ENCODE results near the gene PPP1CA.
"Not testable (repeated sequence)": the region's sequence is repeated elsewhere in the genome, so short reads cannot be mapped to it uniquely, and the experiment has no call there.

The PPP1CA gene

DNA sequence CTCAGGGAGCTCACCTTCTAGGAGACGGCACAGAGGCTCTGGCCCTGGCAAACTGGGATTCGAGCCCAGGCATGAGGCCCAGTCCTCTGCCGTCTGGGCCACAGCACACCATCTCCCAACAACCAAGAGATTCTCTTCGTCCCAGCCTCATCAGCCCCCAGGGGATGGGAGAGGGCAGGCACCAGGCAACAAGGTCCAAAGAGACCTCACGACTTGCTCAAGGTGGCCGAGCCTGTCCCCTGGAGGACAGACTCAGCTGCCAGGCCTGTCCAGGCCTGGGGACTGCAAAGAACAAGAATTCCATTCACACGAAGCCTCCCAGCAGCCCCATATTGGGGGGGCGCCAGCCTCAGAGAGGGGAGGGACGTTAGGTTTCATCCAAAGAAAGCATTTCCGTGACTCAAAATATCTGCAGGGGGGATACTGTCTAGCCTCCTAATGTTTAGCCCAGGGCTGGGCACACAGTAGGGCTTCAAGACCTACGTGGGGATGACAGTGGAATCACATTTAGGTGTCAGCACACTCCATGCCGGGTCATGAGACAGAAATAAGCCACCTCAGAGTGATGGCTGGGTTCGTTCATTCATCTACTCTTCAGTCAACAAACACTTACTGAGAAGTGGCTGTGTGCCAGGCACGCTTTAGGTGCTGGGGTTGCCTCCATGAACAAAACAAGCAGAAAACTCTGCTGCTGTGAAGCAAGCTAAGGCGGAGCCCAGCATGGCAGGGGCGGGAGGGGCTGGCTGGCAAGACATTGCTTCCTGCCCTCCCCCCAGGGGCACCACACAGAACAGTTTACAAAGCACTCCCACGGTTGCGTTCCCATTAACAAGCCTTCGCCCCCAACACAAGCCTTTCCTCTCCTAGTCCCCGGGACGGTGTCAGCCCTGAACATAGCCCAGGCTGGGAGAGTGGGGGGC is 15.0 kb upstream of the PPP1CA start:
- no peak for DNase-seq (ENCODE audit: low spot score)

DNA sequence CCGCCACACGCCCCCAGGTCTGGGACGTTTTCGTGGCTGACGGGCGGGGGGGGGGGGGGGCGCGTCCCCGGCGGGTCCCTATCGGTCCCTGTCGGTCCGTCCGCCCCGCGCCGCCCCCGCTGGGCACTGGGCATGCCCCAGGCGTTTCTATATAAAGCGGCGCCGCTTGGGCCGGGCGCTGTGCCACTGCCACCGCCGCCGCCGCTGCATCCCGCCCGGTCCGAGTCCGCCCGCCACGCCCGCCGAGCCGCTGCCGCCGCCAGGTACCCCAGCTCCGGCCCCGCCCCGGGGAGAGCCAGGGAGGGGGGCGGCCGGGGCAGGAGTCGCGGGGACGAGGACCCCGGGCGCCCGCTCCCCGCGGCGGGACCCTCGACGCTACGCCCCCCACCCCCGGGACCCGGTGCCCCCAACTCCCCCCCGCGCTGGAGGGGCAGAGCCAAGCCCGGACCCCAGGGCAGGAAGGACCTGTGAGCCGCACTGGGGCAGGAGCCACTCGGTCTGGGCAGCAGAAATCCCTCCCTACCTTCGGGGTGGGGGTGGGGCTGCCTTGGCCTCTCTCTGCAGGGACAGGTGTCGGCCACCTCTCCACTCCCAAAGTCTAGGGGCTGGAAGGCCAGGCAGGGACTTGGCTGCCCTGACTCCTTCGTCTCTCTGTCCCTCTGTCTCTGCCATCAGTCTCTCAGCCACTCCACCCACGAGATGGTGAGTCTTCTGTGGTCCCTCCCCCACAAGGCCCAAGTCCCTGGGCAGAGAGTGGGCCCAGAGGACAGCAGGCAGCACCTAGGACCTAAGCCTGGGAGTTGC is 14.0 kb upstream of the PPP1CA start, which contains the start of gene CARNS1:
Gene CARNS1, plus strand, starts transcription at position 178 of the 804 bp plus-strand sequence. Its CDS starts 522 bp downstream, at position 700.
- DNase-seq (ENCODE audit: low spot score): no peak

DNA sequence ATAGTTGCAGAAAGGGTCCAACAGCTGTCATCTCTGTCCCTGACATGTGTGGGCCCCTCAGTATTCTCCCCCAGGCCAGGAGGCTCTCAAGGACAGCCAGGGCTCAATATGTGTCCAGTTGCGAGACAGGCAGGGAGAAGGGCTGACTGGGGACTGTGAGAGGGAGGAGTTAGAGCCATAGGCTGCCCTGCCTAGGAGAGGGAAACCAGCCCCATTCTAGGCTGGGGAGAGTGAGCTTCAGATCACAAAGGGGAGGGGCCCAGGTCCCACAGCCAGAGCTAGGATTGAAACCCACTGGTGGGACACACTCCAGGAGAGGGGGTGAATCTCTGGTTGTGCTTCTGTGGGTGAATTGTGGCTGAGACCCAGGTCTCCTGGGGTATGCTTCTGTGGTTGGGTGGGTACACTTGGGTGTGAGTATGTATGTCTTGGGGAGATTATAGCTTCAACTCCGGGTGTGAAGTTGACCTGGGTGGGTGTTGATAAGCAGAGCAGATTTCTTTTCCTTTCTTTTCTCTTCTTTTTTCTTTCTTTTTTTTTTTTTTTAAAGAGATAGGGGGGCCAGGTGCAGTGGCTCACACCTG is 11.7 kb upstream of the PPP1CA start:
- DNase-seq (ENCODE audit: low spot score): no peak

DNA sequence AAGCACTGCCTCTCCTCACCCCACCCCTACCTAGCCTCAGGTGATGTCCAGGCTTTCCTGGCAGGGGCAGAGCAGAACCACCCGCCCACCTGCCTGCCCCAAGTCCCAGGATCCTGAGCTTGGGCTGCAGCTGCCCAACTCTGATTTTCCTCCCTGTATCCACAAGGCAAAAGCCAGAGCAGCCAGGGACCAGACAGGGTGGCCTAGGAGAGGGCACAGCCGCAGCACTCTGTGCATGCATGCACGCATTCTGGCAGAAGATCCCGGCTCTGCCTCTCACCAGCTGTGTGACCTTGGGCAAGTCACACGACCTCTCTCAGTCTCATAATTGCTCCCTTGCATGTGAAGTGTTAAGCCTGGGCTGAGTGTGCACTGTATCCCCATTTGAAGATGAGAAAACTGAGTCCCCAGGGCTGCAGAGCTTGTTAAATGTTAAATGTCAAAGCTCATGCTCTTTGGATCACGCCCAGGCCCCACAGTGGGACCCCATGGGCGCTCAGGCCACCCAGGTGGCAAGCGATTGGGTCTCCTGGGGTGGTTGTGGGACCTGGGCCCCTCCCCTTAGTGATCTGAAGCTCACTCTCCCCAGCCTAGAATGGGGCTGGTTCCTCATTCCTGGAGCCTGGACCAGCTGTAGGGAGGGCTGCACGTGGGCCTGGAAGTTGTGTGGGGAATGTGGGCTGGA is 11.0 kb upstream of the PPP1CA start:
- DNase-seq (ENCODE audit: low spot score): no peak

DNA sequence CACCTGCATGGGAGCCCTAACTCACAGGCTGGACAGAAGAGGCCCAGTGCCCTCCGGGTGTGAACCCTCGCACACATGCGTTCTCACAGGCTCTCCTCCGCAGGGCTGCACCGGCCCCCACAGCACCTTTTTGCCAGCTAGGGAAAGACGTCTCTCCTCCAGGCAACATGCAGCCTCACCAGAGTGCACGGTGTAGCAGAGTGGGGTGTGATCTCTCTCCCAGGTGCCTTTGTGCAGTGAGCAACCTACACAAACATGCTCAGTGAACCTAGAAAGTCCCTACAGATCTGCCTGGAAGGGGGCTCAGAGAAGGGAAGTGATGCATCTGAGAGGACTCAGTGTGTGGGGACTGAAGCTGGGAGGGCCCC is 10.1 kb upstream of the PPP1CA start:
- no peak for DNase-seq (ENCODE audit: low spot score)

DNA sequence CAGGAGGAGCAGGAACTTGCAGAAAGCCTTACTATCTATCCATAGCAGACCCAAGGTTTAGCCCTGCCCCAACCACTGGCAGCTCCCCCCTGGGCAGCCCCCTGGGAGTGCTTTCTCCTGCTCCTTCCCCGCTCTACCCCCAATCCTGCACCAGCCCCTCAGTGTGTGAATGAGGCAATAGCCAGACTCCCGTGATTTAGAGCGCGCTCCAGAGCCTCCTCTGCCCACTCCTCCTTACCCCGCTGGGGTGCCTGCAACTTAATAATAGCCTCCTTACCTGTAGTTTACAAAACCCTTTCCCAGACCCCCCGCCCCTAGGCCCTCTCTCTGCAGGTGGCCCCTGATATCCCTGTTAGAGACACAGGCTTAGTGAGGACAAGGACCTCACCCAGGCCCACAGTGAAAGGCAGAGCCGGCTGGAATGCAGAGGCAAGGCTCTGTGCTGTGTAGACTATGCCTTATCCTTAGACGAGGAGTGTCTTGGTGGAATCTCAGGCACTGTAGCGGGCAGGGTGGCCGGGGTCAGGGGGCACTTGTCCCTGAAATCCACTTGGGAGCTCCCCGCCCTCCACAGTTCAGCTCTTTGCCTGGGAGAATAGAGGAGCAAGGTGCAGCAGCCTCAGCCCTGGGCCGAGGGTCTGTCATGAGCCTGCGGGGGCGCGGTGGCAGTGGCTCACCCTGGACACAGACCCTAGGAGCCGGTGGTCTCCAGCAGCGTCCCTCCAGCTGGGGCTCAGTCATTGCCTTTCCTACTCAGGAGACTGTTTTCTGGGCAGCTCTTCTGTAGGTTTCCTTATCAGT is 9.5 kb upstream of the PPP1CA start:
- no peak for DNase-seq (ENCODE audit: low spot score)

DNA sequence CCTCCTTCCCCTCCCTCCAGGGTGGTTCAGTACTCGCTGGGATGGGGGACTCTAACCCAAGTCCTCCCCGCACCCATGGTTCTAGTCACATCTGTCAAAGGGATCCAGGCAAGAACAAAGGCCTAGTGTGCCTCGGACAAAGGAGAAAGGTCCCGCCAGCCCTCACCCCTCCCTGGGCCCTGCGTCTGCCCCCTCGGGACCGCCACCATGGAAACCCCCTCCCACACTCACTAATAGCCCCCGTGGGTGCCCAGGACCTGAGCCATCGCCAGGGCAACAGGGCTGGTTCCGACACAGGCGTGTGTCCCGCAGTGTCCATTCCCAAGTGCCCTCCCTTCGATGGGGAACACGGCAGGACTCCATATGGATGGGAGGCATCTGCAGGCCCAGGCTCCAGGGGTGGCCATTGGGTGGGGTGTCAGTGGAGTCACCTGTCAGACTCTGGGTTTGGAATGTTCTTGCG is 8.7 kb upstream of the PPP1CA start:
- peak; percentile 42 for DNase-seq (ENCODE audit: low spot score)

DNA sequence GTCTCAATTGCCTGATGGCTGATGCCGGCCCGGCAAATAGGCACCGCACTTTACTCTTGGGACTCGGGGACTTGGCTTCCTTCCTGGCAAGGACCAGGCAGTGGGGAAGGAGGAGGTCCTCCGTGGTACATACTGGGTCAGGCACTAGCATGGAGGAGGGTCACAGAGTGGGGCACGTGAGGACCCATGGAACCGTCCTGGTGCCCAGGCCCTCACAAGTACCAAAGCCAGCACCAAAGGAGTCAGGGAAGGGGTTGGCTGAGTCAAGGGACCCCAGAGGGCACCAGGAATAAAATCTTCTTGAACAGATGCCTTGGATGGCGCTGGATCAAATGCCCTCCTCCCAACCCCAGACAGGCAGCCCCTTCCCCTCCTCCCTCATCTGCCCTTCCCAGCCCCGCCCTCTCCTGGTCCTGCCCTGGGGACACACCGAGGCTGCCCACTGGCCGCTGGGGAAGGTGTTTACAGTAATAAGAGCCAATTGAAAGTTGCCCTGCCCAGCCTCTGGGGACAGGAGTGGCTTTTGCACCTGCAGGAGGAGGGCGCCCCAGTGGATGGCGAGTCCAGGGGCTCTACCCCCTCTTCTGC is 8.2 kb upstream of the PPP1CA start:
- DNase-seq (ENCODE audit: low spot score): no peak

DNA sequence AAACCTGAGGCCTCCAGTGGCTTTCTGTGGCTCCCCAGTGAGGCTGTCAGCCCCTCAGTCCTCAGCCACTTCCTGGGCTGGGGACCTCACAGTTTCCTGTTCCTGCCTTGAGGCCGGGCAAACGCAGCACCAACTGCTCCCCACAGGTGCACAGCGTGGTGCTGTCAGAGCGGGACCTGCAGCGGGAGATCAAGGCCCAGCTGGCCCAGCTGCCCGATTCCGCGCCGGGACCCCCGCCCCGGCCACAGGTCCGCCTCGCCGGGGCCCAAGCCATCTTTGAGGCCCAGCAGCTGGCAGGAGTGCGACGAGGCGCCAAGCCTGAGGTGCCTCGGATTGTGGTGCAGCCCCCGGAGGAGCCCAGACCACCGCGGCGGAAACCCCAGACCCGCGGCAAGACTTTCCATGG is 7.6 kb upstream of the PPP1CA start:
- DNase-seq (ENCODE audit: low spot score): no peak

DNA sequence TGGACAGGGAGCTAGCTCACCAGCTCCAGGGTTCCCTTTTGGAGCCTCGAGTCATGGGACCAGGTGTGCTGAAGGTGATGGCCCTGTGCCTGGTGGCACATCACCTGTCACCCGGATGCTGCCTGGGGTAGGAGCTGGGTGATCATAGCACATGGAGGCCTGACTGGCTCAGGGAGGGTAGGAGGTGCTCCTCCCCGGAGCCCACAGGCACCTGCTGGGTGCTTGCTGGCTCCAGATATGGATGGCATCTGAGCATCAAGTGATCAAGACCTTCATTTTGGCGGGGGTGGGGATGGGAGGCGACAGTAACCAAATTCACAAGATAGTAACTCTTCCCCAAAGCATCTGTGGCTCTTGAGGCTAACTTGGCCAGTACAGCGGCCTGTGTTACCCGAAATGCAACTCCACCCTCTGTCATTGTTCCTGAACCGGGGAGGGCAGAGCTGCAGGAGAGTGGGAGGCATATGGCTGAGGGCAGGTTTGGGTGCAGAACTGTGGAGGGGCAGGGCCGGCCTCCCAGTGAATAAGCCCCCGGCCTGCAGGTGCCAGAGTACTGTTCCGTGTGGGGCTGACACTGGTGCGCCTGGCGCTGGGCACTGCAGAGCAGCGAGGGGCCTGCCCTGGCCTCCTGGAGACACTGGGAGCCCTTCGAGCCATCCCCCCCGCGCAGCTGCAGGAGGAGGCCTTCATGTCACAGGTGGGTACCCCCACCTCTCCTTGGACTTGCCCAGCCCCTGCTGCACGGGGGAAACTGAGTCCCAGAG is 7.0 kb upstream of the PPP1CA start:
- DNase-seq (ENCODE audit: low spot score): no peak

DNA sequence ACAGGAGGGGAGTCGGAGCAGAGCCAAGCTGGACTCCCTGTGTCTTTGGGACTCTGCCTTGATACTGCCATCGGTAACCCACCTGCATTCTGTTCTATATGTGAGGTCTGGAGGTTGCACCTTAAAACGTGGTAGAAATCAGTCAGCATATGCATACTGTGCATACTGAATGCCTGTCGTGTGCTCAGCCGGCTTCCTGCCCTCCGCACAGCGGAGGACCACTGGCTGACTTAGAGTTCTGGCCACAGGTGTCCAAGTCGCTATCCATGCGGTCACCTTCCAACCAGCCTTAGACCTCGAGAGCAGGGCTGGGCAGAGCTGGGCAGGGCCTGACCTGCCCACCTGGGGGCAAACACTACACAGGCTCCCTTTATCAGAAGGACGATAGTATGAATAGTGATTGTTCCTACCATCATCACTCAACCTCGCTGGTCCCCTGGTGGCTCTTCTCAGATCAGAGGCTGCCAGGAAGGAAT is 6.1 kb upstream of the PPP1CA start:
- DNase-seq (ENCODE audit: low spot score): no peak

DNA sequence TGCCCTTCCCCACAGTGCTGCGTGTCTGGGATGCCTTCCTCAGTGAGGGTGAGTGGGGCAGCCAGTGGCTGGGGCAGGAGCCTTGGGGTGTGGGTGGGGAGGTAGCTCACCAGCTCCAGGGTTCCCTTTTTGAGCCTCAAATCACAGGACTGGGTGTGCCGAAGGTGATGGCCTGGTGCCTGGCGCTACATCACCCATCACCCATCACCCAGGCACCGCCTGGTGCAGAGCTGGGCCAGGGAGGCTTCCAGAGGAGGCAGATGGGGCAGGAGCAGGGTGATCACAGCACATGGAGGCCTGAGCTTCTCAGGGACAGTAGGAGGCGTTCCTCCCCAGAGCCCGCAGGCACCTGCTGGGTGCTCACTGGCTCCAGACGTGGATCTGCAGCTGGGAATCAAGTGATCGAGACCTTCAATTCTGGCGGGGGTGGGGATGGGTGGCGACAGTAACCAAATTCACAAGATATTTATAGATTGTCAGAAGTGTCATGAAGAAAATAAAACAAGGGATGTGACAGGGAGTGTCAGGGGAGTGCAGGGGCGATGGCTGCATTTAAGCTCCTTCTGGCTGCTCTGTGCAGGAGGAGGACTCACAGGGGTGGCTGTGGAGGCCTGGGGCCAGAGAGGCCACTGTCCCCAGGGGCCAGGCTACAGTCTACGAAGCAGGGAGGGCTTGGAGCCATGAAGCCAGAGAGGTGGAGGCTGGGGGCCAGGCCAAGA is 5.5 kb upstream of the PPP1CA start:
- DNase-seq (ENCODE audit: low spot score): no peak

DNA sequence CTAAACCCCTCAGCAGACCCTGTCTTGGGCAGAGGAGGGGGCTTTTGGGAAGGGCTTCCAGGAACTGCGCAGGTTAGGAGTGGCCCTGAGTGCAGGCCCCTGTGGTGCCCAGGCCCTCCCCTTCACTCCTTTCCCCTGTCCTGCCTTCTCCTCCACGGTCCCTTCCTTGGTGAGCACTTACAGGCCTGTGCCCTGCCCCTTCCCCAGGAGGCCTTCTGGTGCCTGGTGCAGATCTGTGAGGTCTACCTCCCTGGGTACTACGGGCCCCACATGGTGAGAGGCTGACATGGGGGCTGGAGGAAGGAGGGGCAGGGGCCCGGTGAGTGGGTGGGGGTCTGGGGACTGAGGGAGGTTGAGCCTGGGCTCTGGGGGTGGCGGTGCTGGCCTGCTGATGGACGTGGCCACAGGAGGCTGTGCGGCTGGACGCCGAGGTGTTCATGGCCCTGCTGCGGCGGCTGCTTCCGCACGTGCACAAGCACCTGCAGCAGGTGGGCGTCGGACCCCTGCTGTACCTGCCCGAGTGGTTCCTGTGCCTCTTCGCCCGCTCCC is 4.8 kb upstream of the PPP1CA start:
- DNase-seq (ENCODE audit: low spot score): no peak

DNA sequence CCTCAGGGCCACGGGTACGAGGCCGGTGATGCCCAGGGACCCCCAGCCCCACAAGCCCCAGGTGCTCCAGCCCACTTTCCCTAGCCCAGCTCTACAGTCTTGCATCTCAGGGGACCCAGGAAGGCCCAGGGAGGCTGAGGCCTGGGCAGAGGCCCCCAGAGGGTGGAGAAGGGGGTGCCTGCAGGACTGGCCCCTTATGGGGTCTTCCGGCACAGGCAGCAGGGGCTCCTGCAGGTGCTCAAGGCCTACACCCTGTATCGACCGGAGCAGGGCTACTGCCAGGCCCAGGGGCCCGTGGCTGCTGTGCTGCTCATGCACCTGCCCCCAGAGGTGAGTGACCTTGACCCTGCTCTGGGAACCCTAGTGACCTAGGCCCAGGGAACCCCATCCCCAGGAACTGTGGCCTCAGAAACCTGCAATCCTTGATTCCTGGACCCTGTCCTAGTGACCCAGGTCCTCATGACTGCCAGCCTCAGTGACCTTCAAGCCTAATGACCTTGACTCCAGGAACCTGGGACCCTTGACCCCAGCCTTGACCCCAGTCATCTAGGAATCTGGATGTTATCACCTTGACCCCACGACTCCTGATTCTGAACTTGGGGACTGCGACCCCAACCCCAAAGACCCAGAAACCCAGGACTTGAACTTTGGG is 4.2 kb upstream of the PPP1CA start:
- DNase-seq (ENCODE audit: low spot score): no peak

DNA sequence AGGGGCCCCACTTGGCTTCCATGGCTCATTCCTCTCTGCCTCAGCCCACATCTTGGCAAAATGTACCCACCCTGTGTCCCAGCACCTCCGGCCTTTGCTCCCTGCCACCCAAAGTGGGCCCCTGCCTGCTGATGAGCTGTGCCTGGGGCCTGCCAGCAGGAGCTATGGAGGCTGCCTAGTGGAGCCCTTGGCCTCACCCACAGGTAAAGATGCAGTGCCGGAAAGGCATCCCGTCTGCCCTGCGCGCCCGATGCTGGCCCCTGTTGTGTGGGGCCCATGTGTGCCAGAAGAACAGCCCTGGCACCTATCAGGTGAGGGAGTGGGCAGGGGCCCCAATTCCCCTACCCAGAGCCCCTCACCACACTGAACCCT is 3.5 kb upstream of the PPP1CA start:
- DNase-seq (ENCODE audit: low spot score): no peak

DNA sequence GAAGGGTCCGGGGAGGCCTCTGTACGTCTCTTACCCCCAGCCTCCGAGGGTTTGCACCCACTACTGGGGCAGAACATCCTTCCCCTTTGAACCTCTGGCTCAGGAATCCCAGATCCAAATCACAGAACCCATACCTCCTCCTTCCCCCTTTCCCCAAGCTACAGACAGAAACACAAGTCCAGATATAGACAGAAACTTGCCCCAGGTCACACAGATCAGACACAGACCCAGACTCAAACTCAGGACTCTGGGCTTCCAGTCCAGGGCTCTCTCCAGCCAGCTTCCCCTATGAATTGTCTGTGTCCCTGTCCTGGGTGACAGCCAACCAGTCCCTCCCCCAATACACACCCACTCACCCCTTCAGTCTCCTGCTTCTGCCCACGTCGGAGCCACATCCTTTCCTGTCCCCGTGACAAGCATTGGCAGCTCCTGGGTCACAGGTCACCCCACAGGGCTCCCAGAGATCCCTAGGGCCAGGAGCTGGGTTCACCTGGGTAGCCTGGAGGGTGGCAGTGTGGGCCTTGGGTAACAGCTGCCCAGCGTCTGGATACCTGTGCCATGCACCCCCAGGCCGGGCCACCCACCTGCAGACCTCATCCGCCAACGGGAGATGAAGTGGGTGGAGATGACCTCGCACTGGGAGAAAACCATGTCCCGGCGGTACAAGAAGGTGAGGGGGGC is 3.0 kb upstream of the PPP1CA start:
- DNase-seq (ENCODE audit: low spot score): no peak

DNA sequence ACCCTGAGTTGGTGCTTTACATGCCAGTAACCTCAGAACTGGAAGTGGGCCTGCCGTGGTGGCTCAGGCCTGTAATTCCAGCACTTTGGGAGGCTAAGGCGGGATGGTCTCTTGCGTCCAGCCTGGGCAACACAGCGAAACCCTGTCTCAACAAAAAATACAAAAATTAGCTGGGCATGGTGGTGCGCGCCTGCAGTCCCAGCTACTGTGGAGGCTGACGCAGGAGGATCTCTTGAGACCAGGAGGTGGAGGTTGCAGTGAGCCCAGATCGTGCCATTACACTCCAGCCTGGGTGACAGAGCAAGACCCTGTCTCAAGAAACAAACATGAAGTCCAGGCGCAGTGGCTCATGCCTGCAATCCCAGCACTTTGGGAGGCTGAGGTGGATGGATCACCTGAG is 1.4 kb upstream of the PPP1CA start:
- DNase-seq (ENCODE audit: low spot score): not testable (repeated sequence)

All from COLO829 (cell line).